Measurements from ENCODE around the gene EPS15.

Gene EPS15

GRCh38 chr1:51311826-51312225, 207.2 kb downstream of the EPS15 start:
- DNase-seq: no peak

- DNase-seq: no peak
Measured at GRCh38 chr1:51310871-51311613, 208.0 kb downstream of the EPS15 start.

GRCh38 chr1:51309291-51309690, 209.8 kb downstream of the EPS15 start:
- no peak for DNase-seq

- no peak for DNase-seq
Measured at GRCh38 chr1:51308636-51309035, 210.4 kb downstream of the EPS15 start.

- no peak for DNase-seq
Measured at GRCh38 chr1:51306950-51307349, 212.1 kb downstream of the EPS15 start.

GRCh38 chr1:51305371-51305823, 213.7 kb downstream of the EPS15 start:
- DNase-seq: no peak

- no peak for DNase-seq
Measured at GRCh38 chr1:51304360-51304759, 214.7 kb downstream of the EPS15 start.
